Caco-2 (cell line): ENCODE data around the gene HOGA1. TPM values are rescaled to one million over a fixed set of nuclear protein-coding genes. Genes with fewer than 3 reads are reported as not detected.

Source experiments
- BruUV-seq: library from RNA; stranded (reverse); fragments of 400-500 nt; replicated peaks from 2 replicates; lab custom pipeline; 2021; lab: Mats Ljungman, UMichigan
- CTCF ChIA-PET: fragments of 300-600 bp; sonication (Branson Sonifier 250); formaldehyde crosslinking; loops from one replicate; lab custom pipeline; 2022; ENCODE audit warnings: antibody characterized with exemption; lab: Charles Lee
- POLR2A ChIA-PET: fragments of 300-600 bp; sonication (Branson Sonifier 250); formaldehyde crosslinking; loops from one replicate; lab custom pipeline; 2022; ENCODE audit warnings: antibody characterized with exemption; lab: Charles Lee
- DNase-seq, 2 experiments: peaks; one replicate each; pipeline versions ENCODE4 v3.0.0 to v3.0.0-alpha.2; 2020 to 2022
- H3K27me3 ChIP-seq: replicated peaks from 2 replicates; pipeline ENCODE4 v1.6.0; 2011; ENCODE audit warnings: low read length; ENCODE audit not compliant: control insufficient read depth, insufficient read depth
- H3K36me3 ChIP-seq: 2 replicates; pipeline ENCODE4 v1.5.1; 2011; ENCODE audit warnings: low read length; ENCODE audit not compliant: control insufficient read depth, insufficient read depth
- H3K4me1 ChIP-seq: fragments of 250-450 bp; sonication (Bioruptor Pico); 2 replicates; pipeline ENCODE4 v1.5.1; 2020; ENCODE audit warnings: mild to moderate bottlenecking
- H3K4me3 ChIP-seq: 2 replicates; pipeline ENCODE4 v1.5.1; 2011; ENCODE audit warnings: low read depth, mild to moderate bottlenecking, control low read depth, low read length
- H3K9me3 ChIP-seq: fragments of 250-450 bp; sonication (Bioruptor Pico); 2 replicates; pipeline ENCODE4 v1.5.1; 2020; ENCODE audit warnings: mild to moderate bottlenecking, moderate library complexity
- H3K27ac Mint-ChIP-seq: one replicate; pipeline ENCODE4 v1.8.0; 2022; ENCODE audit warnings: mixed read lengths; ENCODE audit not compliant: unreplicated experiment
- H3K27me3 Mint-ChIP-seq: one replicate; pipeline ENCODE4 v1.8.0; 2022; ENCODE audit warnings: mixed read lengths; ENCODE audit not compliant: insufficient read depth, unreplicated experiment
- H3K36me3 Mint-ChIP-seq: one replicate; pipeline ENCODE4 v1.8.0; 2022; ENCODE audit warnings: mild to moderate bottlenecking, mixed read lengths; ENCODE audit not compliant: insufficient read depth, unreplicated experiment
- H3K4me1 Mint-ChIP-seq: one replicate; pipeline ENCODE4 v1.8.0; 2022; ENCODE audit warnings: low read depth, mixed read lengths; ENCODE audit not compliant: unreplicated experiment
- H3K4me3 Mint-ChIP-seq: one replicate; pipeline ENCODE4 v1.8.0; 2022; ENCODE audit warnings: mild to moderate bottlenecking, moderate library complexity, mixed read lengths; ENCODE audit not compliant: unreplicated experiment
- H3K9me3 Mint-ChIP-seq: one replicate; pipeline ENCODE4 v1.8.0; 2022; ENCODE audit warnings: mixed read lengths; ENCODE audit not compliant: unreplicated experiment
- intact Hi-C: fragments of 100-400 bp; cut with micrococcal nuclease; formaldehyde crosslinking; loops from one replicate; pipeline ENCODE4 v1.10.0; 2022; ENCODE audit not compliant: unreplicated experiment
- total RNA-seq: library from RNA; stranded (reverse); gene quantifications from 2 replicates; pipeline ENCODE4 v1.2.3, GENCODE V29; 2022
- TF ChIP-seq, protein P1 (sequence below), 2 experiments: fragments of 200-600 bp in 1 of 2; IDR thresholded peaks; 1 replicate in 1 of 2; 2 replicates in 1 of 2; pipeline versions ENCODE4 v1.5.1 to v1.8.0; 2011 to 2022; ENCODE audit warnings: antibody characterized with exemption in 1 of 2, control low read depth in 1 of 2, inconsistent platforms in 1 of 2, low read depth in 1 of 2, low read length in 1 of 2, mild to moderate bottlenecking in 1 of 2, moderate library complexity in 1 of 2; ENCODE audit not compliant: insufficient read depth in 1 of 2, severe bottlenecking in 1 of 2, unreplicated experiment in 1 of 2

The HOGA1 gene
- total RNA-seq, 1 experiment from 2014 or later = 0.50 TPM

DNA sequence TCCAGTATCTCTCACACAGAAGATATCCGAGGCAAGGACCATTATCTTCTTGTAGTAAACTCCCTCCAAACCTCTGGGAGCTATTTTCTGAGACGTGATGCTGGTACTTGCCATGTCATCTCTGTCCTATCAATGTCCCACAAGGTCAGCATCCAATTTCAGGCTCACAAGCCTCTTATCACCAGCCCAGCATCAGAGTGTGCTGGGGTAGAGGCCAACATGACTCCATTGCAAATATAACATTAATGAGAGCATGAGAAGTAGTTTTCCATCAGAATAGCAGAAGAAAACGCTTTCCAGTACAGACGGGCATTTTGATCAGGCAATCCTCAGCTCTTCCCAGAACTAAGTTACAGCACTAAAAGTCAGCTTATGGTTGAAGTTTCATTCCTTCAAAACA is 43.5 kb downstream of the HOGA1 start:
- Histone ChIP-seq H3K4me1 (0 out of 2 replicates have a peak, but pooled peaks cover 8% of the 10 kb centered on the region), H3K9me3 (no peaks in the 10 kb centered on the region), H3K27me3 (no peaks in the 10 kb centered on the region), H3K36me3 (no peaks in the 10 kb centered on the region), H3K4me3 (no peak overlapping the region)
- H3K27ac Mint-ChIP-seq = no peak overlapping the region
- no peaks in the 10 kb centered on the region for H3K9me3 Mint-ChIP-seq
- no peak for DNase-seq
- CTCF ChIA-PET = no interaction called here
- no peaks in the 10 kb centered on the region for H3K36me3 Mint-ChIP-seq
- H3K4me1 Mint-ChIP-seq = no peaks in the 10 kb centered on the region
- intact Hi-C loops = no loop called here
- no peaks in the 10 kb centered on the region for H3K27me3 Mint-ChIP-seq
- POLR2A ChIA-PET = no interaction called here
- TF ChIP-seq, protein P1, sequence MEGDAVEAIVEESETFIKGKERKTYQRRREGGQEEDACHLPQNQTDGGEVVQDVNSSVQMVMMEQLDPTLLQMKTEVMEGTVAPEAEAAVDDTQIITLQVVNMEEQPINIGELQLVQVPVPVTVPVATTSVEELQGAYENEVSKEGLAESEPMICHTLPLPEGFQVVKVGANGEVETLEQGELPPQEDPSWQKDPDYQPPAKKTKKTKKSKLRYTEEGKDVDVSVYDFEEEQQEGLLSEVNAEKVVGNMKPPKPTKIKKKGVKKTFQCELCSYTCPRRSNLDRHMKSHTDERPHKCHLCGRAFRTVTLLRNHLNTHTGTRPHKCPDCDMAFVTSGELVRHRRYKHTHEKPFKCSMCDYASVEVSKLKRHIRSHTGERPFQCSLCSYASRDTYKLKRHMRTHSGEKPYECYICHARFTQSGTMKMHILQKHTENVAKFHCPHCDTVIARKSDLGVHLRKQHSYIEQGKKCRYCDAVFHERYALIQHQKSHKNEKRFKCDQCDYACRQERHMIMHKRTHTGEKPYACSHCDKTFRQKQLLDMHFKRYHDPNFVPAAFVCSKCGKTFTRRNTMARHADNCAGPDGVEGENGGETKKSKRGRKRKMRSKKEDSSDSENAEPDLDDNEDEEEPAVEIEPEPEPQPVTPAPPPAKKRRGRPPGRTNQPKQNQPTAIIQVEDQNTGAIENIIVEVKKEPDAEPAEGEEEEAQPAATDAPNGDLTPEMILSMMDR (IDR thresholded peaks at IDR 0.05; ENCODE audit: insufficient read depth in 1 of 2, low read depth in 1 of 2, low read length in 1 of 2, severe bottlenecking in 1 of 2, unreplicated experiment in 1 of 2) = no peak
- no TSS peak for BruUV-seq
- no peak overlapping the region for H3K4me3 Mint-ChIP-seq

DNA sequence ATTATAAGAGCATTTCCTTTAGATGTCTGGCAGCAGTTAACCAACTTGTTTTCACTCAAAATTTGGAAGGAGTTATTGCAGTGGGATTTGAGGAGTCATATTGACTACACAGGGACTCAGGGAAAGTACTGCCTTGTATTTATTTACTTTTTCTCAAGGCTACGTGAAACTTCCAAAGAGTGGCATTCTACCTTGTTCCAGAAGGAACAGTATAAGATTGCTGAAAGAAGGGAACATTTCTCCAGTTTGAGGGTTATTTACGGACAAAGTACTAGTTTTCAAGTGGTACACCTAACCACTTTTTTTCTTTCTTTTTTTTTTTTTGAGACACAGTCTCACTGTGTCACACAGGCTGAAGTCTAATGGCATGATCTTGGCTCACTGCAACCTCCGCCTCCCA is 44.0 kb downstream of the HOGA1 start:
- intact Hi-C loops = no loop called here
- Mint-ChIP-seq H3K4me3 (no peak overlapping the region), H3K4me1 (peaks cover 3% of the 10 kb centered on the region), H3K9me3 (no peaks in the 10 kb centered on the region), H3K27me3 (no peaks in the 10 kb centered on the region), H3K36me3 (peaks cover 4% of the 10 kb centered on the region), H3K27ac (no peak overlapping the region)
- H3K27me3 ChIP-seq = no peaks in the 10 kb centered on the region
- no peak for DNase-seq
- no TSS peak for BruUV-seq
- H3K36me3 ChIP-seq = no peaks in the 10 kb centered on the region
- ChIA-PET POLR2A (no interaction called here), CTCF (no interaction called here)
- TF ChIP-seq, protein P1 (IDR thresholded peaks at IDR 0.05; ENCODE audit: insufficient read depth in 1 of 2, low read depth in 1 of 2, low read length in 1 of 2, severe bottlenecking in 1 of 2, unreplicated experiment in 1 of 2) = no peak
- no peaks in the 10 kb centered on the region for H3K9me3 ChIP-seq
- H3K4me1 ChIP-seq = 0 out of 2 replicates have a peak, but pooled peaks cover 8% of the 10 kb centered on the region
- no peak overlapping the region for H3K4me3 ChIP-seq

DNA sequence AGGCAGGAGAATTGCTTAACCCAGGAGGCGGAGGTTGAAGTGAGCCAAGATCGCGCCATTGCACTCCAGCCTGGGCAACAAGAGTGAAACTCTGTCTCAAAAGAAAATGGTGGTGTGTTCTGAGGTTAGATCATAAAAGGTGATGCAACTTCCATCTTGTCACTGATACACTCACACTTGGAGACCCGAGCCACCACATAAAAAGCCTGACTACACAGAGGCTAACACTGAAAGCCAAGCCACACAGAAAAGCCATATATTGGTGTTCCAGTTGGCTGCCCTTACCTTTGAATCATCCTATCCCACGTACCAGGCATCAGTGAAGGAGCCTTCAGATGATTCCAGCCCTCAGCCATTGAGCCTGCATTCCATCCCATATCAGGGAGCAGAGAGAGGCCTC is 45.1 kb downstream of the HOGA1 start:
- POLR2A ChIA-PET = no interaction called here
- Histone ChIP-seq H3K4me1 (0 out of 2 replicates have a peak, but pooled peaks cover 5% of the 10 kb centered on the region), H3K36me3 (no peaks in the 10 kb centered on the region), H3K9me3 (no peaks in the 10 kb centered on the region), H3K27me3 (no peaks in the 10 kb centered on the region), H3K4me3 (no peak overlapping the region)
- DNase-seq = no peak
- peaks cover 7% of the 10 kb centered on the region for H3K4me1 Mint-ChIP-seq
- CTCF ChIA-PET = no interaction called here
- no peaks in the 10 kb centered on the region for H3K27me3 Mint-ChIP-seq
- intact Hi-C loops = no loop called here
- no peak overlapping the region for H3K4me3 Mint-ChIP-seq
- TF ChIP-seq, protein P1 (IDR thresholded peaks at IDR 0.05; ENCODE audit: insufficient read depth in 1 of 2, low read depth in 1 of 2, low read length in 1 of 2, severe bottlenecking in 1 of 2, unreplicated experiment in 1 of 2) = no peak
- BruUV-seq = no TSS peak
- H3K36me3 Mint-ChIP-seq = peaks cover 11% of the 10 kb centered on the region
- no peak overlapping the region for H3K27ac Mint-ChIP-seq
- H3K9me3 Mint-ChIP-seq = no peaks in the 10 kb centered on the region
